Measurements from ENCODE around the gene TPSAB1.

The TPSAB1 gene

GRCh38 chr16:1220841-1221627 is 19.5 kb upstream of the TPSAB1 start:
- H3K9me3 ChIP-seq (ENCODE audit: insufficient read depth, low read length, severe bottlenecking), result no peaks in the 10 kb centered on the region
- H3K79me2 ChIP-seq (ENCODE audit: insufficient read depth, low read length), result no peaks in the 10 kb centered on the region
- H3K4me3 ChIP-seq (ENCODE audit: low read depth in 1 of 2, low read length in 2 of 2), result no peak overlapping the region
- ATAC-seq (ENCODE audit: insufficient read depth, low read depth) (no peak), DNase-seq (no peak)
- no peak overlapping the region for H3K4me2 ChIP-seq (ENCODE audit: insufficient read depth, low read length)
- H3K36me3 ChIP-seq (ENCODE audit: insufficient read depth, low read length), result no peaks in the 10 kb centered on the region
- H3K27me3 ChIP-seq (ENCODE audit: insufficient read depth, low read length, poor library complexity), result no peaks in the 10 kb centered on the region
- no peak overlapping the region for H2AFZ ChIP-seq (ENCODE audit: low read depth, low read length)
- H3K9ac ChIP-seq (ENCODE audit: low read depth, low read length), result no peak overlapping the region
- no peak overlapping the region for H3K27ac ChIP-seq (ENCODE audit: low read length)
- TF ChIP-seq CTCF (IDR thresholded peaks at IDR 0.05; ENCODE audit: borderline replicate concordance, extremely low read depth, low read length, poor library complexity, severe bottlenecking) (no peak), EZH2 (IDR thresholded peaks at IDR 0.05; ENCODE audit: borderline replicate concordance, low read depth, low read length, severe bottlenecking) (no peak)
- H4K20me1 ChIP-seq (ENCODE audit: insufficient read depth, low read length), result peaks cover 13% of the 10 kb centered on the region
- H3K4me1 ChIP-seq (ENCODE audit: insufficient read depth, low read length), result no peaks in the 10 kb centered on the region

GRCh38 chr16:1221628-1222552 is 18.6 kb upstream of the TPSAB1 start:
- DNase-seq, result no peak
- H3K27ac ChIP-seq (ENCODE audit: low read length), result no peak overlapping the region
- H3K79me2 ChIP-seq (ENCODE audit: insufficient read depth, low read length), result no peaks in the 10 kb centered on the region
- H3K4me2 ChIP-seq (ENCODE audit: insufficient read depth, low read length), result no peak overlapping the region
- no peaks in the 10 kb centered on the region for H3K4me1 ChIP-seq (ENCODE audit: insufficient read depth, low read length)
- H4K20me1 ChIP-seq (ENCODE audit: insufficient read depth, low read length), result peaks cover 13% of the 10 kb centered on the region
- no peaks in the 10 kb centered on the region for H3K9me3 ChIP-seq (ENCODE audit: insufficient read depth, low read length, severe bottlenecking)
- no peak for ATAC-seq (ENCODE audit: insufficient read depth, low read depth)
- H3K36me3 ChIP-seq (ENCODE audit: insufficient read depth, low read length), result no peaks in the 10 kb centered on the region
- no peaks in the 10 kb centered on the region for H3K27me3 ChIP-seq (ENCODE audit: insufficient read depth, low read length, poor library complexity)
- H3K4me3 ChIP-seq (ENCODE audit: low read depth in 1 of 2, low read length in 2 of 2), result no peak overlapping the region
- TF ChIP-seq EZH2 (IDR thresholded peaks at IDR 0.05; ENCODE audit: borderline replicate concordance, low read depth, low read length, severe bottlenecking) (no peak), CTCF (IDR thresholded peaks at IDR 0.05; ENCODE audit: borderline replicate concordance, extremely low read depth, low read length, poor library complexity, severe bottlenecking) (no peak)
- no peak overlapping the region for H3K9ac ChIP-seq (ENCODE audit: low read depth, low read length)
- H2AFZ ChIP-seq (ENCODE audit: low read depth, low read length), result no peak overlapping the region

GRCh38 chr16:1222553-1223354 is 17.8 kb upstream of the TPSAB1 start:
- no peaks in the 10 kb centered on the region for H3K9me3 ChIP-seq (ENCODE audit: insufficient read depth, low read length, severe bottlenecking)
- peaks cover 13% of the 10 kb centered on the region for H4K20me1 ChIP-seq (ENCODE audit: insufficient read depth, low read length)
- H3K79me2 ChIP-seq (ENCODE audit: insufficient read depth, low read length), result no peaks in the 10 kb centered on the region
- no peak overlapping the region for H2AFZ ChIP-seq (ENCODE audit: low read depth, low read length)
- TF ChIP-seq EZH2 (IDR thresholded peaks at IDR 0.05; ENCODE audit: borderline replicate concordance, low read depth, low read length, severe bottlenecking), result no peak
- no peak for TF ChIP-seq CTCF (IDR thresholded peaks at IDR 0.05; ENCODE audit: borderline replicate concordance, extremely low read depth, low read length, poor library complexity, severe bottlenecking)
- no peaks in the 10 kb centered on the region for H3K36me3 ChIP-seq (ENCODE audit: insufficient read depth, low read length)
- H3K4me3 ChIP-seq (ENCODE audit: low read depth in 1 of 2, low read length in 2 of 2), result no peak overlapping the region
- no peak overlapping the region for H3K4me2 ChIP-seq (ENCODE audit: insufficient read depth, low read length)
- H3K27ac ChIP-seq (ENCODE audit: low read length), result no peak overlapping the region
- no peak for ATAC-seq (ENCODE audit: insufficient read depth, low read depth)
- no peak overlapping the region for H3K9ac ChIP-seq (ENCODE audit: low read depth, low read length)
- no peaks in the 10 kb centered on the region for H3K27me3 ChIP-seq (ENCODE audit: insufficient read depth, low read length, poor library complexity)
- H3K4me1 ChIP-seq (ENCODE audit: insufficient read depth, low read length), result no peaks in the 10 kb centered on the region
- no peak for DNase-seq
